ENCODE data around the gene PPP1R14D. TPM values are rescaled to one million over a fixed set of nuclear protein-coding genes. Genes with fewer than 3 reads are reported as not detected.

The PPP1R14D gene
- total RNA-seq, 1 donor from 2014 or later = not detected

DNA sequence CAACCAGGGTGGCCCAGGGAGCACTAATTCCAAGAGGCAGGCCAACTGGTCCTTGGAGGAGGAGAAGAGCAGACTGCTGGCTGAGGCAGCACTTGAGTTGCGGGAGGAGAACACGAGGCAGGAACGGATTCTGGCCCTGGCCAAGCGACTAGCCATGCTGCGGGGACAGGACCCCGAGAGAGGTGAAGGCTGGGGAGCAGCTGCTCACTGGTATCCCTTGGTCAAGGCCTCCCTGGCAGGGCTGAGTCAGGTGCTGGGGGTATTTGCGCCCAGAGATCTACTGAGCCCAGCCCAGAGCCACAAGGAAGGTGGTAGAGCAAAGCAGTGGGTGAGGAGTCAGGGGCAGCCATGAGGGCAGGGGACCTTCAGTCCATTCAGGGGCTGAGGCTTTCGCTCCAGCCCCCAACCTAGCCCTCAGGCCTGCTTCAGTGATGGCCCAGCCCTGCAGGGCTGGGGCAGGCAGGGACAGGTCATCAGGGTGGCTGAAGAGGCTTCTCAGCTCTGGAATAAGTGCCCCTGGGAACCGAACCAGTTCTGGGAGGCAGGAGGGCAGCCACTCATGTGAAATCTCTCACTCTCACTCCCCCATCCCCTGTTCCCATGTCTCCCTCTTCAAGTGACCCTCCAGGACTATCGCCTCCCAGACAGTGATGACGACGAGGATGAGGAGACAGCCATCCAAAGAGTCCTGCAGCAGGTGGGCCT is 15.6 kb downstream of the PPP1R14D start:
- TF ChIP-seq, protein P1, sequence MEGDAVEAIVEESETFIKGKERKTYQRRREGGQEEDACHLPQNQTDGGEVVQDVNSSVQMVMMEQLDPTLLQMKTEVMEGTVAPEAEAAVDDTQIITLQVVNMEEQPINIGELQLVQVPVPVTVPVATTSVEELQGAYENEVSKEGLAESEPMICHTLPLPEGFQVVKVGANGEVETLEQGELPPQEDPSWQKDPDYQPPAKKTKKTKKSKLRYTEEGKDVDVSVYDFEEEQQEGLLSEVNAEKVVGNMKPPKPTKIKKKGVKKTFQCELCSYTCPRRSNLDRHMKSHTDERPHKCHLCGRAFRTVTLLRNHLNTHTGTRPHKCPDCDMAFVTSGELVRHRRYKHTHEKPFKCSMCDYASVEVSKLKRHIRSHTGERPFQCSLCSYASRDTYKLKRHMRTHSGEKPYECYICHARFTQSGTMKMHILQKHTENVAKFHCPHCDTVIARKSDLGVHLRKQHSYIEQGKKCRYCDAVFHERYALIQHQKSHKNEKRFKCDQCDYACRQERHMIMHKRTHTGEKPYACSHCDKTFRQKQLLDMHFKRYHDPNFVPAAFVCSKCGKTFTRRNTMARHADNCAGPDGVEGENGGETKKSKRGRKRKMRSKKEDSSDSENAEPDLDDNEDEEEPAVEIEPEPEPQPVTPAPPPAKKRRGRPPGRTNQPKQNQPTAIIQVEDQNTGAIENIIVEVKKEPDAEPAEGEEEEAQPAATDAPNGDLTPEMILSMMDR (IDR thresholded peaks at IDR 0.05; ENCODE audit: unreplicated experiment) = no peak
- no peak for DNase-seq (ENCODE audit: low spot score)
- peaks cover 7% of the 10 kb centered on the region for H3K27me3 Mint-ChIP-seq (ENCODE audit: unreplicated experiment)
- H3K9me3 Mint-ChIP-seq (ENCODE audit: unreplicated experiment) = no peaks in the 10 kb centered on the region
- H3K4me3 Mint-ChIP-seq (ENCODE audit: unreplicated experiment) = no peak overlapping the region
- peaks cover 20% of the 10 kb centered on the region for H3K36me3 Mint-ChIP-seq (ENCODE audit: low read depth, unreplicated experiment)
- H3K27ac Mint-ChIP-seq (ENCODE audit: unreplicated experiment) = no peak overlapping the region
- peaks cover 11% of the 10 kb centered on the region for H3K4me1 Mint-ChIP-seq (ENCODE audit: unreplicated experiment)

GRCh38 chr15:40808861-40809450 is 19.6 kb downstream of the PPP1R14D start:
- TF ChIP-seq, protein P1 (IDR thresholded peaks at IDR 0.05; ENCODE audit: unreplicated experiment) = no peak
- Mint-ChIP-seq H3K36me3 (ENCODE audit: low read depth, unreplicated experiment) (peaks cover 13% of the 10 kb centered on the region), H3K4me1 (ENCODE audit: unreplicated experiment) (peaks cover 13% of the 10 kb centered on the region), H3K27ac (ENCODE audit: unreplicated experiment) (no peak overlapping the region), H3K27me3 (ENCODE audit: unreplicated experiment) (peaks cover 13% of the 10 kb centered on the region), H3K9me3 (ENCODE audit: unreplicated experiment) (no peaks in the 10 kb centered on the region), H3K4me3 (ENCODE audit: unreplicated experiment) (no peak overlapping the region)
- DNase-seq (ENCODE audit: low spot score) = no peak

GRCh38 chr15:40807888-40808461 is 20.5 kb downstream of the PPP1R14D start:
- peaks cover 13% of the 10 kb centered on the region for H3K4me1 Mint-ChIP-seq (ENCODE audit: unreplicated experiment)
- H3K27ac Mint-ChIP-seq (ENCODE audit: unreplicated experiment) = peak overlapping the region; percentile 54
- peaks cover 17% of the 10 kb centered on the region for H3K36me3 Mint-ChIP-seq (ENCODE audit: low read depth, unreplicated experiment)
- no peaks in the 10 kb centered on the region for H3K9me3 Mint-ChIP-seq (ENCODE audit: unreplicated experiment)
- peaks cover 13% of the 10 kb centered on the region for H3K27me3 Mint-ChIP-seq (ENCODE audit: unreplicated experiment)
- DNase-seq (ENCODE audit: low spot score) = no peak
- peak overlapping the region; percentile 97 for H3K4me3 Mint-ChIP-seq (ENCODE audit: unreplicated experiment)
- TF ChIP-seq, protein P1 (IDR thresholded peaks at IDR 0.05; ENCODE audit: unreplicated experiment) = no peak

DNA sequence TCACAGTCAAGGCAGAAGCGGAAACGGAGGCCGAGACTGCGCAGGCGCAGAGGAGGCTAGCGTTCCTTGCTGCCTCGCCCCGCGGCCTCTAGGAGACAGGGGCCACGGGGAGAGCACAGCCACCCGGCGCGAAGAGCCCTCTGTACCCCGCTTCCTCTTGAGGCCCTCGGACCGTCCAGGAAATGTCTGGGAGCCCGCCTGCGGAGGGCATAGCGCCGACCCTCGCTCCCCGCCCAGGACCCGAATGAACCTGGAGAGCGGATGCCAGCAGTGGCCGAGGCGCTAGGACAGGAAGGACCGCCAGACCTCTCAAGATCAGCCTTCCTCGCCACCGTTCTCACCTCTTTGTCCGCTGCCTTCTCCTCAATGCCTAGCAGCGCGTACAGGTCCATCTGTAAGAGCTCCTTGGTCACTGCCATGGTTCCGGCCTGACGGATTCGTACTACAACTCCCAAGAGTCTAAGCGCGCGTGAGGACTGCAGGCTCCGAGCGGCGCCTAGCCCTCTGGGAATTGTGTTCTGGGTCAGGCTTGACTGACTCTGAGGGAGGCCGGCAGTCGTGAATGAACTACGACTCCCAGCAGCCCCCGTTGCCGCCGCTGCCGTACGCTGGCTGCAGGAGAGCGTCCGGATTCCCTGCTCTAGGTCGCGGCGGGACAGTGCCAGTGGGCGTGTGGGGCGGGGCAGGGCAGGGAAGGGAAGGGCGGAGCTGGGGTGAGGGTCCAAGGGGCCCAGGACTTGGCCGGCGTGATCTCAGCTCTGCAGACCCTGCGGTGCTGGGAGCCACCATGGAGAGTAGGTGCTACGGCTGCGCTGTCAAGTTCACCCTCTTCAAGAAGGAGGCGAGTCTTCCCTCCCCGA is 21.2 kb downstream of the PPP1R14D start, which contains the start of the genes DNAJC17 and ZFYVE19:
Gene DNAJC17, minus strand, starts transcription at position 446 of the 860 bp plus-strand sequence. Its CDS starts 27 bp downstream, at position 419.
Gene ZFYVE19, plus strand, starts transcription at position 62 of the 860 bp plus-strand sequence. Its CDS starts 501 bp downstream, at position 563.
- H3K4me3 Mint-ChIP-seq (ENCODE audit: unreplicated experiment) = peak within 1 kb of the TSS; percentile 97
- TF ChIP-seq, protein P1 (IDR thresholded peaks at IDR 0.05; ENCODE audit: unreplicated experiment) = no peak
- peak within 1 kb of the TSS; percentile 94 for H3K27ac Mint-ChIP-seq (ENCODE audit: unreplicated experiment)

More for the DNA sequence above, 21.2 kb downstream of the PPP1R14D start, which contains the start of the genes DNAJC17 and ZFYVE19:
- Mint-ChIP-seq H3K9me3 (ENCODE audit: unreplicated experiment) (no peaks in the 10 kb centered on the region), H3K36me3 (ENCODE audit: low read depth, unreplicated experiment) (peaks cover 12% of the 10 kb centered on the region), H3K27me3 (ENCODE audit: unreplicated experiment) (peaks cover 13% of the 10 kb centered on the region), H3K4me1 (ENCODE audit: unreplicated experiment) (peaks cover 13% of the 10 kb centered on the region)
- DNase-seq (ENCODE audit: low spot score) = peak; percentile 92
